Stomach (tissue), 9 donors: ENCODE measurements around the gene SSH2. TPM values are rescaled to one million over a fixed set of nuclear protein-coding genes. Genes with fewer than 3 reads are reported as not detected.

Experiments
- DNase-seq, 2 donors: peaks; one replicate each; pipeline versions ENCODE4 v3.0.0 to v3.0.0-alpha.2; 2013 to 2019
- H3K27ac ChIP-seq, 5 donors: fragments of 200-600 bp in 4 of 5; sonication (generic) in 4 of 5; one replicate each; pipeline ENCODE4 v1.5.1; 2013 to 2019; ENCODE audit warnings: mild to moderate bottlenecking in 1 of 5, moderate library complexity in 1 of 5
- H3K27me3 ChIP-seq, 3 donors: fragments of 200-600 bp; sonication (generic); one replicate each; pipeline ENCODE4 v1.5.1; 2017 to 2019; ENCODE audit warnings: mixed run types in 1 of 3
- H3K36me3 ChIP-seq, 4 donors: fragments of 200-600 bp; sonication (generic); 1 replicate in 3 of 4; 2 replicates in 1 of 4; pipeline ENCODE4 v1.5.1; 2016 to 2019
- H3K4me1 ChIP-seq, 4 donors: fragments of 200-600 bp; sonication (generic); one replicate each; pipeline ENCODE4 v1.5.1; 2016 to 2019
- H3K4me3 ChIP-seq, 4 donors: fragments of 200-600 bp; sonication (generic) in 3 of 4; one replicate each; pipeline ENCODE4 v1.5.1; 2016 to 2019; ENCODE audit warnings: mild to moderate bottlenecking in 1 of 4
- H3K9me3 ChIP-seq, 4 donors: fragments of 200-600 bp; sonication (generic); one replicate each; pipeline ENCODE4 v1.5.1; 2016 to 2019
- EP300 ChIP-seq: sonication (generic); formaldehyde crosslinking; IDR thresholded peaks from one replicate; pipeline ENCODE4 v1.6.1; 2017; ENCODE audit warnings: antibody characterized with exemption
- POLR2A ChIP-seq, 4 donors: fragments of 450-650 bp; IDR thresholded peaks; one replicate each; pipeline ENCODE4 v1.6.1; 2016; ENCODE audit warnings: antibody characterized with exemption in 4 of 4, control low read depth in 2 of 4, mild to moderate bottlenecking in 1 of 4, moderate library complexity in 1 of 4
- POLR2AphosphoS5 ChIP-seq, 3 donors: sonication (generic); formaldehyde crosslinking; IDR thresholded peaks; one replicate each; pipeline ENCODE4 v1.6.1; 2016; ENCODE audit warnings: antibody characterized with exemption in 3 of 3
- WGBS, 5 donors: extraction: QIAGEN DNeasy Blood & Tissue Kit in 3 of 5; methylation state at CpG; one replicate each; pipeline versions ENCODE4 v1.1.5 to v1.1.7; 2013 to 2018; 5-methylcytosine and 5-hydroxymethylcytosine counted together
- intact Hi-C: fragments of 100-400 bp; cut with DNase I; formaldehyde crosslinking; loops from one replicate; pipeline ENCODE4 v1.15.1; 2023; ENCODE audit warnings: low total_unique reads
- polyA plus RNA-seq, 3 donors: library from polyadenylated mRNA; stranded (reverse); fragments of 200-250 nt; gene quantifications; one replicate each; pipeline ENCODE4 v1.2.3, GENCODE V29; 2013
- total RNA-seq, 5 donors: library from RNA; depleted of rRNA; stranded (reverse); fragments of >200 nt; gene quantifications; one replicate each; pipeline versions ENCODE4 v1.1.0 to v1.2.3, GENCODE V29; 2014 to 2016
- TF ChIP-seq, protein P1 (sequence below), 7 experiments: fragments of 450-650 bp in 4 of 7; fragments of 200-600 bp in 3 of 7; sonication (generic) in 3 of 7; IDR thresholded peaks; one replicate each; pipeline ENCODE4 v1.5.1; 2016 to 2019; ENCODE audit warnings: antibody characterized with exemption in 7 of 7, control low read depth in 2 of 7, mild to moderate bottlenecking in 1 of 7
- donor health status: healthy with polysubstance abuse.
- donor health status: Bipolar disorder and iron deficiency.
- donor health status: healthy.

SSH2 gene
- total and polyA plus RNA-seq, 8 donors: 7.8 to 44.9 (median 24.1) TPM

DNA sequence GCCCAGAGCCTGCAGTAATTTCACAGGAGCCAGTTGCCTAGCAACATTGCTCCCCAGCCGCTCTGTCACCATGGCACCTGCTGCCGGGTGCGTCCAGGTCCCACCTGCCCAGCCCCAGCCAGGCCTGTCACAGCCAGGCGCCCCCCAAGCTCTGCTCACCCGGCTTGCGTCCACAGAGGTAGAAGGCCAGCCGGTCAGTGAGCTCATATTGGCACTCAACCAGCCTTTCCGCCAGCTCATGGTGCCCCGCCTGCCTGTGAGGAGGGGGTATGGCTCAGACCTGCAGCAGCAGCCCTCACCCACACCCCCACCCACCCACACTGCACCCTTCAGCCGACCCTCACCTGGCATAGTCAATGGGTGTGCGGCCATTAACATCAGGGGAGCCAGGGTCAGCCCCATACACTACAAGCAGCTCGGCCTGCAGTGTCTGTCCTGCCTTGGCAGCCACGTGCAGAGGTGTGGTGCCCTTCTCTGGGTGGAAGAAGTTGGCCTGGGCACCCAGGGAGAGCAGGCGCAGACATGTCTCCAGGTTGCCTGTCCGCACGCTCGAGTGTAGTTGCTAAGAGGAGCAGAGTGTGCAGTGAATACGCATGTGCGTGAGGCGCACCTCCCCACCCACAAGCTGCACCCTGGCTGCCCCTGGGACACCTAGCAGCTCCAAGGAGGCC lies 348.3 kb downstream of the SSH2 start:
- peak in 1 of 2 donors; percentile 40 for DNase-seq
- intact Hi-C loops: no loop called here
- Histone ChIP-seq H3K27ac (no peak overlapping the region), H3K27me3 (no peaks in the 10 kb centered on the region), H3K4me3 (no peak overlapping the region), H3K4me1 (peaks cover 0 to 53% (median 32%) of the 10 kb centered on the region in 4 donors), H3K9me3 (no peaks in the 10 kb centered on the region), H3K36me3 (peaks cover 29 to 61% (median 59%) of the 10 kb centered on the region in 4 donors)
- 75 to 91% (median 77%) methylated on average over 13 to 20 of the region's 20 CpGs for WGBS, 5 donors
- TF ChIP-seq, protein P1, sequence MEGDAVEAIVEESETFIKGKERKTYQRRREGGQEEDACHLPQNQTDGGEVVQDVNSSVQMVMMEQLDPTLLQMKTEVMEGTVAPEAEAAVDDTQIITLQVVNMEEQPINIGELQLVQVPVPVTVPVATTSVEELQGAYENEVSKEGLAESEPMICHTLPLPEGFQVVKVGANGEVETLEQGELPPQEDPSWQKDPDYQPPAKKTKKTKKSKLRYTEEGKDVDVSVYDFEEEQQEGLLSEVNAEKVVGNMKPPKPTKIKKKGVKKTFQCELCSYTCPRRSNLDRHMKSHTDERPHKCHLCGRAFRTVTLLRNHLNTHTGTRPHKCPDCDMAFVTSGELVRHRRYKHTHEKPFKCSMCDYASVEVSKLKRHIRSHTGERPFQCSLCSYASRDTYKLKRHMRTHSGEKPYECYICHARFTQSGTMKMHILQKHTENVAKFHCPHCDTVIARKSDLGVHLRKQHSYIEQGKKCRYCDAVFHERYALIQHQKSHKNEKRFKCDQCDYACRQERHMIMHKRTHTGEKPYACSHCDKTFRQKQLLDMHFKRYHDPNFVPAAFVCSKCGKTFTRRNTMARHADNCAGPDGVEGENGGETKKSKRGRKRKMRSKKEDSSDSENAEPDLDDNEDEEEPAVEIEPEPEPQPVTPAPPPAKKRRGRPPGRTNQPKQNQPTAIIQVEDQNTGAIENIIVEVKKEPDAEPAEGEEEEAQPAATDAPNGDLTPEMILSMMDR (IDR thresholded peaks at IDR 0.05): no peak
- TF ChIP-seq POLR2A (IDR thresholded peaks at IDR 0.05) (no peak), POLR2AphosphoS5 (IDR thresholded peaks at IDR 0.05) (no peak), EP300 (no peak)

DNA sequence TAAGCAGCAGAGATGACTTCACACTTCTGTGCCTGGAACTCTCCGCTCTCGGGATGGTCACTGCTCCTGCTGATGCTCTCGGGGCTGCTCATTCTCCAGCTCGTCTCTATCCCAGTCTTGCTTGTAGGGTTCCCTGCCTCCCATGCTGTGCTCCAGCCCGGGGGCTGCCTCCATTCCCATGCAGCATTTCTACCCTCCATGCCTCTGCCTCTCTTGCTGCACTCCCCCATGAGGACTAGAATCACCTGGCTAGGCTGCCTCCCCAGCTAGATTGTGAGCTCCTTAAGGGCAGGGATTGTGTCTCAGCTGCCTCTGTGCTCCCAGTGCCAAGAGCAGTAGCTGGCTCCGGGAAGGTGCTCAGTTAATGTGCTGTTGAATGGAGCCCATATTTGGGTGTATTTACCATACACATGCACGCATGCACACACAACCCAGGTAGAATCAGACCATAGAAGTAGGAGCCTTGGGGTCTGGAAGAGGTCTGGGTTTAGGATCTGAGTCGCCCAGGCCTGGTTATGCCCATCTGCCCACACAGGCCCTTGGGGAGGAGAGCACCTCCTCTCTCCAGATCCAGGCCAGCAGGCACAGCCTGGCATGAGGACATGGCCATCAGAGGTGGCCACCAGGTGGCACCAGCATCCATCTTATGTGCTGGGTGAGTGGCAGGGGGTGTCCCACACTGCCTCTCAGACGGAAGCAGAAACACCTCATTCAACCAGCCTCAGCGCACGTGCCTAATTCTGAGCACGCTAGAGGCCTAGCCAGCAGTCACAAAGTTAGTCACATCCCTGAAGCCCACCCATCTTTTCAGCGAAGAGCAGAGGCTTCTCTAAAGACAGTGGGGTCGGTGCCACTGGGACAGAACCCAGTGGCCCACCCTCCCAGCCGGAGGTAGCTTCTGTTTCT lies 349.9 kb downstream of the SSH2 start:
- Histone ChIP-seq H3K27me3 (no peaks in the 10 kb centered on the region), H3K27ac (peak overlapping the region in 1 of 5 donors; percentile 30), H3K9me3 (no peaks in the 10 kb centered on the region), H3K4me3 (no peak overlapping the region), H3K4me1 (peaks cover 0 to 37% (median 26%) of the 10 kb centered on the region in 4 donors), H3K36me3 (peaks cover 43 to 77% (median 75%) of the 10 kb centered on the region in 4 donors)
- WGBS, 5 donors: 59 to 62% (median 60%) methylated on average over 13 to 15 of the region's 15 CpGs
- peak; percentile 89 to 94 for DNase-seq
- intact Hi-C loops: no loop called here
- TF ChIP-seq POLR2AphosphoS5 (IDR thresholded peaks at IDR 0.05) (peak in 2 of 3 donors; percentile 48 to 86), POLR2A (IDR thresholded peaks at IDR 0.05) (no peak), EP300 (no peak)
- TF ChIP-seq, protein P1 (IDR thresholded peaks at IDR 0.05): peak in 5 of 7 experiments; percentile 73 to 93 (median 89)

DNA sequence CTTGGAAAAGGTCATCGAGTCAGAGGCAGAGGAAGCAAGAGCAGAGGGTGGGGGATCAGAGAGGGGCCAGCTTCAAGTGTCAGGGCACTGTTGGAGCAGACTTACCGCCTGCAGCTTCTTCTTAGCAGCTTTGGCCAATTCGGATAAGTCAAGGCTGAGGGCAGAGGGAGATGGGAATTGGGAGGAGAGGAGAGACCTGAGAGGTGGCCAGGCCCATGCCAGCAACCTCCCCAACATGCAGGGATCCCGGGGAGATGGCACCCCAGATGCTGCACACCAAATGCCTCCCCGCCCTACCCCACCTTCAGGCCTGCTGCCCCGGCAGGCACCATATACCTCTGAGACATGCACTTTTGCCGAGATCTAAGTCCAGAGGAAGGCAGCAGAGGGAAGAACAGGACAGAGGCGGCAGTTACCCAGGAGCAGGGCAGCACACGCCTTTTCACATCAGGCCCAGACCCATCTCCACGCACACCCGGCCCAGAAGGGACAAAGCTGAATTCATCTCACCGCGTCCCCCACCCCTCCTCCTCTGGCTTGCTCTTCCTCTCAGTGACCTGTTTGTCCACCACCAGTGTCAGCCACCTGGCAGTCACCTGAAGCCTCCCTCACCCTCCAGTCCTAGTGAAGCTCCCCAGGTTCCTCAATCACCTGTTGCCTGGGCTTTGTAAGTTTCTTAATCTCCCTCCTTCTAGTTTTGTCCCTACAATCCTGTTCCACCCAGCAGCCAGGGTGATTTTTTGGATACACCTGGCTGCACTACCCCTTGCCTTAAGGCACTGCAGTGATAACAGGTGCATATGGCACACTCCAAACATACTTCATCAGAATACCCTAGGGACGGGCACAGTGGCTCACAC lies 351.2 kb downstream of the SSH2 start:
- peaks cover 4 to 33% (median 33%) of the 10 kb centered on the region in 4 donors for H3K4me1 ChIP-seq
- intact Hi-C loops: no loop called here
- no peaks in the 10 kb centered on the region for H3K27me3 ChIP-seq
- H3K9me3 ChIP-seq: no peaks in the 10 kb centered on the region
- H3K36me3 ChIP-seq: peaks cover 54 to 90% (median 87%) of the 10 kb centered on the region in 4 donors
- DNase-seq: no peak
- TF ChIP-seq, protein P1 (IDR thresholded peaks at IDR 0.05): no peak
- TF ChIP-seq POLR2A (IDR thresholded peaks at IDR 0.05) (no peak), EP300 (no peak), POLR2AphosphoS5 (IDR thresholded peaks at IDR 0.05) (no peak)
- 88 to 97% (median 93%) methylated on average over 14 of the region's 14 CpGs for WGBS, 5 donors
- no peak overlapping the region for H3K4me3 ChIP-seq
- H3K27ac ChIP-seq: peak overlapping the region in 1 of 5 donors; percentile 27
